Esophagus muscularis mucosa (tissue), 4 donors: Measurements from ENCODE around the gene BNC2.

ENCODE experiments used
- CTCF ChIP-seq, 3 experiments: fragments of 200-600 bp in 2 of 3; fragments of 450-650 bp in 1 of 3; sonication (generic) in 2 of 3; IDR thresholded peaks; one replicate each; pipeline ENCODE4 v1.5.1; 2017 to 2019; ENCODE audit warnings: antibody characterized with exemption in 3 of 3, mild to moderate bottlenecking in 2 of 3, moderate library complexity in 1 of 3
- EP300 ChIP-seq: sonication (generic); formaldehyde crosslinking; IDR thresholded peaks from one replicate; pipeline ENCODE4 v1.6.1; 2017; ENCODE audit warnings: antibody characterized with exemption
- POLR2A ChIP-seq: fragments of 450-650 bp; IDR thresholded peaks from one replicate; pipeline ENCODE4 v1.6.1; 2017; ENCODE audit warnings: antibody characterized with exemption, moderate library complexity, mild to moderate bottlenecking, low read depth
- POLR2AphosphoS5 ChIP-seq, 2 donors: sonication (generic); formaldehyde crosslinking; IDR thresholded peaks; one replicate each; pipeline ENCODE4 v1.6.1; 2017; ENCODE audit warnings: antibody characterized with exemption in 2 of 2

GRCh38 chr9:16813838-16814237 is 56.6 kb downstream of the BNC2 start:
- TF ChIP-seq POLR2A (no peak), CTCF (IDR thresholded peaks at IDR 0.05) (no peak), POLR2AphosphoS5 (IDR thresholded peaks at IDR 0.05) (no peak), EP300 (no peak)
